Measurements from ENCODE around the gene ATXN1.

DNA sequence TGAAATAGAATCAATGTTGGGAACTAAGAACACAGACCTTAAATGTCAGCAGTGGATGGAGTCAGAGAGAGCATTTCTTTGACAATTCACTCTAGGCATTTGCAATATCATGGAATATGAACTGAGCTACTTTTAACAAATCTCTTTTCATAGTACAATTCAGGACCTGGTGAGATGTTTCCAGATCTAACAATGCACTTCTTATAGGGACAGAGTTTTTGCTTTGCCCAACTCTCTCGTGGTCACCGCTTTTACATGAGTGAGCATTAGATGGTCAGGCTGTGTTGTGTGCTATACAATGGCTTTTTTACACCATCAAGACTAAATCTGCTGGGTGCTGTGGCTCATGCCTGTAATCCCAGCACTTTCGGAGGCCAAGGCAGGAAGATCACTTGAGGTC, 233.6 kb downstream of the ATXN1 start:
- TF ChIP-seq, protein P1, sequence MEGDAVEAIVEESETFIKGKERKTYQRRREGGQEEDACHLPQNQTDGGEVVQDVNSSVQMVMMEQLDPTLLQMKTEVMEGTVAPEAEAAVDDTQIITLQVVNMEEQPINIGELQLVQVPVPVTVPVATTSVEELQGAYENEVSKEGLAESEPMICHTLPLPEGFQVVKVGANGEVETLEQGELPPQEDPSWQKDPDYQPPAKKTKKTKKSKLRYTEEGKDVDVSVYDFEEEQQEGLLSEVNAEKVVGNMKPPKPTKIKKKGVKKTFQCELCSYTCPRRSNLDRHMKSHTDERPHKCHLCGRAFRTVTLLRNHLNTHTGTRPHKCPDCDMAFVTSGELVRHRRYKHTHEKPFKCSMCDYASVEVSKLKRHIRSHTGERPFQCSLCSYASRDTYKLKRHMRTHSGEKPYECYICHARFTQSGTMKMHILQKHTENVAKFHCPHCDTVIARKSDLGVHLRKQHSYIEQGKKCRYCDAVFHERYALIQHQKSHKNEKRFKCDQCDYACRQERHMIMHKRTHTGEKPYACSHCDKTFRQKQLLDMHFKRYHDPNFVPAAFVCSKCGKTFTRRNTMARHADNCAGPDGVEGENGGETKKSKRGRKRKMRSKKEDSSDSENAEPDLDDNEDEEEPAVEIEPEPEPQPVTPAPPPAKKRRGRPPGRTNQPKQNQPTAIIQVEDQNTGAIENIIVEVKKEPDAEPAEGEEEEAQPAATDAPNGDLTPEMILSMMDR (conservative IDR thresholded peaks at IDR 0.05; ENCODE audit: low read length): no peak
- no peak for TF ChIP-seq EZH2phosphoT487 (IDR thresholded peaks at IDR 0.05; ENCODE audit: borderline replicate concordance)

Data from Loucy (cell line).